ENCODE results near the gene DIRAS1. TPM values are rescaled to one million over a fixed set of nuclear protein-coding genes. Genes with fewer than 3 reads are reported as not detected.

DIRAS1 gene
- total RNA-seq (100 to 1,000 TPM; 160 to 176 (median 172) TPM), polyA plus RNA-seq (155 TPM)
- long read RNA-seq, donor 1, transcript DIRAS1-201 (2 exons, 3,424 nt) = major isoform, 98 of 387 reads
- long read RNA-seq, donor 1, partial matches to known transcripts = 0 of 387 reads
- long read RNA-seq, donor 1, other reads (novel, unspliced or antisense) = 289 of 387 reads
- long read RNA-seq, donor 2, transcript DIRAS1-201 (2 exons, 3,424 nt) = major isoform, 61 of 144 reads
- long read RNA-seq, donor 2, partial matches to known transcripts = 1 of 144 reads
- long read RNA-seq, donor 2, other reads (novel, unspliced or antisense) = 81 of 144 reads
- long read RNA-seq, donor 3, partial matches to known transcripts = 2 of 62 reads
- long read RNA-seq, donor 3, other reads (novel, unspliced or antisense) = 56 of 62 reads
- long read RNA-seq, donor 4, transcript DIRAS1-201 (2 exons, 3,424 nt) = major isoform, 47 of 115 reads
- long read RNA-seq, donor 4, partial matches to known transcripts = 2 of 115 reads
- long read RNA-seq, donor 4, other reads (novel, unspliced or antisense) = 66 of 115 reads

GRCh38 chr19:2720777-2721569 is at the start of gene DIRAS1:
Gene DIRAS1, minus strand, starts transcription at chr19:2721372. Its CDS starts 3,566 bp downstream, at chr19:2717806.
- peak within 1 kb of the TSS; percentile 84 for H3K27ac ChIP-seq (ENCODE audit: low read length)
- peak within 1 kb of the TSS; percentile 76 for H3K4me3 ChIP-seq (ENCODE audit: low read length)
- DNase-seq = peak in 1 of 3 donors; percentile 78
- no peaks in the 10 kb centered on the region for H3K9me3 ChIP-seq (ENCODE audit: control insufficient read depth, low read length)
- ATAC-seq = peak; percentile 5 to 13
- under 1% methylated on average over 89 of the region's 100 CpGs for WGBS
- peaks cover 5% of the 10 kb centered on the region for H3K4me1 ChIP-seq (ENCODE audit: control insufficient read depth, insufficient read depth, low read length)
- intact Hi-C loops (cut with DNase I) = no loop called here
- H3K27me3 ChIP-seq (ENCODE audit: control insufficient read depth, insufficient read depth) = no peaks in the 10 kb centered on the region

GRCh38 chr19:2770055-2771013 is 49.2 kb upstream of the DIRAS1 start:
- Histone ChIP-seq H3K9me3 (ENCODE audit: control insufficient read depth, low read length) (no peaks in the 10 kb centered on the region), H3K27me3 (ENCODE audit: control insufficient read depth, insufficient read depth) (no peaks in the 10 kb centered on the region), H3K4me1 (ENCODE audit: control insufficient read depth, insufficient read depth, low read length) (peaks cover 17% of the 10 kb centered on the region), H3K4me3 (ENCODE audit: low read length) (no peak overlapping the region), H3K27ac (ENCODE audit: low read length) (peak overlapping the region; percentile 45)
- ATAC-seq (peak; percentile 75 to 76), DNase-seq (peak; percentile 63 to 80 (median 80))
- 44% methylated on average over 40 of the region's 40 CpGs for WGBS
- intact Hi-C loops (cut with DNase I) = no loop called here

- intact Hi-C loops (cut with DNase I) = no loop called here
- H3K4me1 ChIP-seq (ENCODE audit: control insufficient read depth, insufficient read depth, low read length) = peaks cover 11% of the 10 kb centered on the region
- H3K27me3 ChIP-seq (ENCODE audit: control insufficient read depth, insufficient read depth) = no peaks in the 10 kb centered on the region
- H3K9me3 ChIP-seq (ENCODE audit: control insufficient read depth, low read length) = no peaks in the 10 kb centered on the region
- 90% methylated on average over 8 of the region's 8 CpGs for WGBS
- ATAC-seq (peak in 1 of 2 donors; percentile 2), DNase-seq (no peak)
- H3K4me3 ChIP-seq (ENCODE audit: low read length) = no peak overlapping the region
- no peak overlapping the region for H3K27ac ChIP-seq (ENCODE audit: low read length)
Measured at GRCh38 chr19:2769218-2769617, 48.0 kb upstream of the DIRAS1 start.

DNA sequence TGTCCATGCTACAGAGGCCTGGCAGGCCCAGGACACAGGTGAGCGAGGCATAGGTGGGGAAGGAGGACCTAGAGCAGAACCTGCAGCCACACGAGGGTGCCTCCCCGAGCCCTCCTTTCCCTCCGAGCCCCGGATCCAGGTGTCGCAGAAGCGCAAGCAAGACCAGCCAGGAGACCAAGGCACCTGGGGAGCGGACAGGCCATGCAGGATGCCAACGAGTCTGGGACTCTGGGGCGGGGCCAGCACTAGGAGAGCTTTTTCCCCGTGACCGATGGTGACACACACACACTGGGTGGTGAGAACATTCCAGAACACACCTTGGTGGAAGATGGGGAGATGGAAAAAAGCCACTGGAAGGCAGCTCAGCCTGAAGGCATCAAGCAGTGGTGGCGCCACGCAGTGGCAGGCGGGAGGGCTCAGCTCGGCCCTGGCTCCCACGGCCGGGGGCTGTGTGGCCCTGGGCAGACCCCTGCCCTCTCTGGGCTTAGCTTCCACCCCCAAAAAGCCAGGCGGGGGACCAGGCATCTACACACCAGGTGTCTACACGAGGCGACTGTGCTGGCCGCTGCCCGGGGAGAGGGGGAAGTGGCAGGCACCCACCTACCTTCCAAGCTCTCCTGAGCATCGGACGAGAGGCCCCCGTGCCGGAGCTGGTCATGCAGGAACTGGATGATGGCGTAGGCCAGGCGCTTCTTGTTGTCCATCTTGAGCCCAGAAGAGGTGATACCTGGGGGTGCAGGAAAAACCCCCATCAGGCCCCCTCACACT is 47.4 kb upstream of the DIRAS1 start:
- Histone ChIP-seq H3K9me3 (ENCODE audit: control insufficient read depth, low read length) (no peaks in the 10 kb centered on the region), H3K4me1 (ENCODE audit: control insufficient read depth, insufficient read depth, low read length) (peaks cover 7% of the 10 kb centered on the region), H3K27ac (ENCODE audit: low read length) (no peak overlapping the region), H3K27me3 (ENCODE audit: control insufficient read depth, insufficient read depth) (no peaks in the 10 kb centered on the region), H3K4me3 (ENCODE audit: low read length) (no peak overlapping the region)
- intact Hi-C loops (cut with DNase I) = no loop called here
- WGBS = 93% methylated on average over 29 of the region's 29 CpGs
- DNase-seq = peak in 1 of 3 donors; percentile 48
- peak in 1 of 2 donors; percentile 3 for ATAC-seq

DNA sequence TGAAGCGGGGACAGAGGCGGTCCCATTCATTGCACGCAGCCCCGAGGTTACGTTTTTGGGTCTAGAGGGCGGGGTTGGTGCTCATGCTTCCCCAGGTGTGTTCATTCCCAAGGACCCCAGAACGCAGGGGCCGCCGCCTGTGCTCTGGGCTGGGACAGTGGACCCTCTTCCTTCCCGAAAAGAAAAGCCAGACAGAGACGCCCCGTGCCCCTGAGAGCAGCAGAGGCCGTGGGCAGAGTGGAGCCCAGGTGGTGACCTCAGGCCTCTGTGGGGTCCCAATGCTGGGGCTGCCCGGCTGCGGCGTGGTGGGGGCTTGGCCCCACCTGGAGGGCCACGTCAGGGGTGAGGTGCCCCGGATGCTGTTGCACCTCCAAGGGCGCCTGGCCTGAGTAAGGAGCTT is 46.5 kb upstream of the DIRAS1 start:
- Histone ChIP-seq H3K27me3 (ENCODE audit: control insufficient read depth, insufficient read depth) (no peaks in the 10 kb centered on the region), H3K9me3 (ENCODE audit: control insufficient read depth, low read length) (no peaks in the 10 kb centered on the region), H3K4me1 (ENCODE audit: control insufficient read depth, insufficient read depth, low read length) (peaks cover 7% of the 10 kb centered on the region), H3K4me3 (ENCODE audit: low read length) (no peak overlapping the region), H3K27ac (ENCODE audit: low read length) (no peak overlapping the region)
- 94% methylated on average over 19 of the region's 19 CpGs for WGBS
- intact Hi-C loops (cut with DNase I) = no loop called here
- no peak for ATAC-seq
- DNase-seq = peak in 1 of 3 donors; percentile 57

- intact Hi-C loops (cut with DNase I) = no loop called here
- 95% methylated on average over 35 of the region's 35 CpGs for whole genome bisulfite sequencing
- no peak for DNase-seq
Measured at GRCh38 chr19:2766594-2767372, 45.6 kb upstream of the DIRAS1 start.

DNA sequence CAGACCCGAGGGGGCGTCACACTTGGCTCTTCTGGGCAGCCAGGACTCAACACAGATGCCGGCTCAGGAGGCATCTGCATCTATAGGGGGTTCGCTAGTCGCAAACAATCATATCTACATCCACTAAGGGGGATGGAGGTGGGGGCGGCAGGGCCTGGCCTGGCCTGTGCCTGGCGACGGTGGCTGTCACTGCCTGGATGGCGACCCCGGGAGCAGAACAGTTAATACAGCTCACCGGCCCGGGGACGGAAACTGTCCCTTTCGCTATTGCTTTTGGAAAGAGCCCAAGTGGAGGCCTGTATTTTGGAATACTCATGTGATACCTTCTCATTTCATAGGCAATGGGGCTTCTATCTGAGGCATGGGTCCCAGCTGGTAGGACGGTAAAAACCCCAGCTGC is 44.2 kb upstream of the DIRAS1 start:
- no peak for ATAC-seq

More at GRCh38 chr19:2766594-2767372, 45.6 kb upstream of the DIRAS1 start:
- Histone ChIP-seq H3K4me1 (ENCODE audit: control insufficient read depth, insufficient read depth, low read length) (peaks cover 7% of the 10 kb centered on the region), H3K4me3 (ENCODE audit: low read length) (no peak overlapping the region), H3K9me3 (ENCODE audit: control insufficient read depth, low read length) (no peaks in the 10 kb centered on the region), H3K27ac (ENCODE audit: low read length) (no peak overlapping the region), H3K27me3 (ENCODE audit: control insufficient read depth, insufficient read depth) (no peaks in the 10 kb centered on the region)
- ATAC-seq = no peak

GRCh38 chr19:2764945-2765344 is 43.8 kb upstream of the DIRAS1 start:
- Histone ChIP-seq H3K27me3 (ENCODE audit: control insufficient read depth, insufficient read depth) (no peaks in the 10 kb centered on the region), H3K9me3 (ENCODE audit: control insufficient read depth, low read length) (no peaks in the 10 kb centered on the region), H3K4me3 (ENCODE audit: low read length) (no peak overlapping the region), H3K4me1 (ENCODE audit: control insufficient read depth, insufficient read depth, low read length) (peaks cover 2% of the 10 kb centered on the region), H3K27ac (ENCODE audit: low read length) (no peak overlapping the region)
- DNase-seq (no peak), ATAC-seq (no peak)
- WGBS = 92% methylated on average over 21 of the region's 21 CpGs
- intact Hi-C loops (cut with DNase I) = no loop called here

More for the DNA sequence above, 44.2 kb upstream of the DIRAS1 start:
- Histone ChIP-seq H3K4me1 (ENCODE audit: control insufficient read depth, insufficient read depth, low read length) (peaks cover 4% of the 10 kb centered on the region), H3K27ac (ENCODE audit: low read length) (no peak overlapping the region), H3K9me3 (ENCODE audit: control insufficient read depth, low read length) (no peaks in the 10 kb centered on the region), H3K27me3 (ENCODE audit: control insufficient read depth, insufficient read depth) (no peaks in the 10 kb centered on the region), H3K4me3 (ENCODE audit: low read length) (no peak overlapping the region)
- intact Hi-C loops (cut with DNase I) = no loop called here
- 79% methylated on average over 15 of the region's 15 CpGs for WGBS
- DNase-seq = no peak

- intact Hi-C loops (cut with DNase I) = no loop called here
- Histone ChIP-seq H3K9me3 (ENCODE audit: control insufficient read depth, low read length) (no peaks in the 10 kb centered on the region), H3K4me1 (ENCODE audit: control insufficient read depth, insufficient read depth, low read length) (no peaks in the 10 kb centered on the region), H3K27ac (ENCODE audit: low read length) (no peak overlapping the region), H3K27me3 (ENCODE audit: control insufficient read depth, insufficient read depth) (no peaks in the 10 kb centered on the region), H3K4me3 (ENCODE audit: low read length) (no peak overlapping the region)
- 96% methylated on average over 12 of the region's 12 CpGs for WGBS
- no peak for ATAC-seq
- no peak for DNase-seq
Measured at GRCh38 chr19:2763687-2764086, 42.5 kb upstream of the DIRAS1 start.

Data from right cardiac atrium (tissue), 5 donors.